ACC112 (cell line): ENCODE results near the gene KY.

Source experiments
- H2AFZ ChIP-seq: fragments of 200-600 bp; sonication (generic); one replicate; pipeline ENCODE4 v1.6.0; 2017; ENCODE audit warnings: antibody characterized with exemption, low read length; ENCODE audit not compliant: unreplicated experiment
- H3K27ac ChIP-seq: fragments of 200-600 bp; sonication (generic); 2 replicates; pipeline ENCODE4 v1.5.1; 2014; ENCODE audit warnings: low read depth, mild to moderate bottlenecking, antibody characterized with exemption, low read length, moderate library complexity
- H3K27me3 ChIP-seq: fragments of 200-600 bp; sonication (generic); 2 replicates; pipeline ENCODE4 v1.6.1; 2014; ENCODE audit warnings: mild to moderate bottlenecking, antibody characterized with exemption, low read length, moderate library complexity, mixed read lengths; ENCODE audit not compliant: insufficient read depth
- H3K36me3 ChIP-seq: fragments of 200-600 bp; sonication (generic); 2 replicates; pipeline ENCODE4 v1.6.1; 2016; ENCODE audit warnings: mild to moderate bottlenecking, antibody characterized with exemption, low read length, moderate library complexity, mixed read lengths; ENCODE audit not compliant: insufficient read depth
- H3K4me1 ChIP-seq: fragments of 200-600 bp; sonication (generic); one replicate; pipeline ENCODE4 v1.6.1; 2016; ENCODE audit warnings: low read length, mixed read lengths; ENCODE audit not compliant: insufficient read depth, unreplicated experiment, control insufficient read depth
- H3K4me3 ChIP-seq: fragments of 200-600 bp; sonication (generic); 2 replicates; pipeline ENCODE4 v1.5.1; 2014; ENCODE audit warnings: mild to moderate bottlenecking, low read depth, low read length
- H3K79me2 ChIP-seq: fragments of 200-600 bp; sonication (generic); one replicate; pipeline ENCODE4 v1.6.0; 2016; ENCODE audit warnings: low read length; ENCODE audit not compliant: control insufficient read depth, unreplicated experiment, insufficient read depth

The KY gene

GRCh38 chr3:134608023-134608770, 42.6 kb downstream of the KY start:
- Histone ChIP-seq H3K27ac (no peak overlapping the region), H3K4me1 (no peaks in the 10 kb centered on the region), H3K36me3 (no peaks in the 10 kb centered on the region), H2AFZ (no peak overlapping the region), H3K4me3 (no peak overlapping the region), H3K27me3 (no peaks in the 10 kb centered on the region), H3K79me2 (no peaks in the 10 kb centered on the region)

DNA sequence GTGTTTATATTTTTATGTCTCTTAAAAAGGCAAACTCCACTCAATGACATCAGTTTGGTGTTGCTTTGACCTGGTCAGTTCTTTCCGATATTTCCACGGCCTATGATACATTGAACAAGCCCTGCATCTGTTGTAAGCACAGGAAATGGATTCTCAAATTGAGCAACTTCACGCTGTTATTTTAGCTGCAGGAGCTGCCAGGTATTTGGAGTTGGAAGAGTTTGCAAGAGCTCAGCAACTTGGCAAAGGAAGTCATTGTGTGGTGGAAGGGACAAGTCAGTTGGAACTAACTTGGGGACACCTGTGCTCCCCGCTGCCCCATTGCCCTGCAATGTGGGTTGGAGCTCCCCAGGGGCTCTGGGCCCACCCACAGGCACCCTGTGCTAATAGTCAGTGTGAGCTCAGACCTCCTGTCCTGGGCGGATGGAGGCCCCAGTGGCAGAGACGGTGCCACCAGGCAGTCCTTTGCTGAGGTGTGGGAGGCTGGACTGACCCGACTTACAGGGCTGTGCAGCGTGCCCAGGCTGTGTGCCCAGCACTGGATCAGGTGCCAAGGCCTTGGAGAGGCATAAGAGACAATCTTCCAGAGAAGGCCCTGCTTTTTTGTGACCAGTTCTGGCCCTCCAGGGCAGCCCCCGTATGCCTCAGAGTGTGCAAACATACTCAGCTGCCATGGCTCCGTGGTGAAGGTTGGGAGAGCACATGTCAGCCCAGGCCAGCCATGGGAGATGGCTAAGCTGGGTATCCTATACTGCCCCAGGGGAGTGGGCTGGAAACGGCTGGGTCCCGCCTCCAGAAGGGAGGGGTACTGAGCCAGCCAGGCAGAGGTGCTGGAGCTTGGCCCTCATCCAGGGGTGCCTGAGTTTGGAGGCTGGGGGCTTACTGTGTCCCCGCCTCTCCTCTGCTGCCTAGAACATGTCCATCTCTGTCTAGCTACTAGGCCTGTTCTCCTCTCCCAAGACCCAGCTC, 43.5 kb downstream of the KY start:
- H3K36me3 ChIP-seq: no peaks in the 10 kb centered on the region
- no peak overlapping the region for H3K27ac ChIP-seq
- H3K4me1 ChIP-seq: no peaks in the 10 kb centered on the region
- no peaks in the 10 kb centered on the region for H3K79me2 ChIP-seq
- no peak overlapping the region for H3K4me3 ChIP-seq
- H2AFZ ChIP-seq: no peak overlapping the region
- no peaks in the 10 kb centered on the region for H3K27me3 ChIP-seq

GRCh38 chr3:134606033-134607025, 44.5 kb downstream of the KY start:
- H3K79me2 ChIP-seq: no peaks in the 10 kb centered on the region
- H3K27ac ChIP-seq: no peak overlapping the region
- no peak overlapping the region for H2AFZ ChIP-seq
- no peak overlapping the region for H3K4me3 ChIP-seq
- H3K4me1 ChIP-seq: no peaks in the 10 kb centered on the region
- H3K36me3 ChIP-seq: no peaks in the 10 kb centered on the region
- H3K27me3 ChIP-seq: no peaks in the 10 kb centered on the region

DNA sequence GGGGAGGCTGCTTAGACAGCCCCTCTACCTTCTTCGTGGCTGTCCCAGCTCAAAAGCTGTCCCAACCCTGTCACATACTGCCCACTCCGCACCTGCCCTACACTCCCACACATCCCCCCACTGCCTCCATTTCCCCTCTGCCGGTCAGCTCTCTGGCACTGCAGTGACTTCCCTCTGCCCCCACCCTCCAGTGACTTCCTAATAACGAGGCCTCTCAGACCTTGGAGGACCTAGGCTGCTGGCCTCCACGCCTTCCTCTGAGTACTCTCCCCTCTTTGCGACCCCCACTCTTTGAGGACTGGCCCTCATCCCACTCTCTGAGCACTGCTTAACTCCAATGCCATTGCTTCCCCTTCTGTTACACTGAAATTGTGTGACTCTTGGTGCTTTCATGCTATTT, 45.3 kb downstream of the KY start:
- no peak overlapping the region for H3K4me3 ChIP-seq
- H3K79me2 ChIP-seq: no peaks in the 10 kb centered on the region
- H3K27ac ChIP-seq: no peak overlapping the region
- H3K4me1 ChIP-seq: peaks cover 2% of the 10 kb centered on the region
- H3K27me3 ChIP-seq: no peaks in the 10 kb centered on the region
- H3K36me3 ChIP-seq: no peaks in the 10 kb centered on the region
- H2AFZ ChIP-seq: no peak overlapping the region

GRCh38 chr3:134603956-134604355, 46.9 kb downstream of the KY start:
- H3K4me3 ChIP-seq: no peak overlapping the region
- peaks cover 4% of the 10 kb centered on the region for H3K4me1 ChIP-seq
- H3K27me3 ChIP-seq: no peaks in the 10 kb centered on the region
- H3K27ac ChIP-seq: no peak overlapping the region
- no peaks in the 10 kb centered on the region for H3K36me3 ChIP-seq
- no peak overlapping the region for H2AFZ ChIP-seq
- no peaks in the 10 kb centered on the region for H3K79me2 ChIP-seq

DNA sequence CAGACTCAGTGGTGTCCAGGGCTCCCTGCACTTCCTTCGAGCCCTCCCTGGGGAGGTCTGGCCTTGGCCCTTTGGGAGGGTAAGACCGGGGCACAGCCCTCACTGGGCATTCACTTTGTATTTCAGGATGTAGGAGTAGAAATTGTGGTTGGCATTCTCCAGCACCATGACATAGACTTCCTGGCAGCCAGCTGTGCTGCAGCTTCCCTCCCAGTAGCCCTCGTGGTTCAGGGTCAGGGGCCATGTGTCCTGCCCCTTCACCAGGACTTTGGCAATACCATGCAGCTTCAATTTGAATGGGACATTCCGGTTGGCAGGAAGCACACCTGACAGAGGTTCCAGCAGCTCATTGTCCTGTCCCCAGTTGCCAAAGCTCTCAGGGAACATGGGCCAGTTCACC, 47.3 kb downstream of the KY start:
- H2AFZ ChIP-seq: no peak overlapping the region
- no peak overlapping the region for H3K4me3 ChIP-seq
- no peaks in the 10 kb centered on the region for H3K79me2 ChIP-seq
- H3K36me3 ChIP-seq: no peaks in the 10 kb centered on the region
- H3K4me1 ChIP-seq: peaks cover 4% of the 10 kb centered on the region
- no peak overlapping the region for H3K27ac ChIP-seq
- no peaks in the 10 kb centered on the region for H3K27me3 ChIP-seq

DNA sequence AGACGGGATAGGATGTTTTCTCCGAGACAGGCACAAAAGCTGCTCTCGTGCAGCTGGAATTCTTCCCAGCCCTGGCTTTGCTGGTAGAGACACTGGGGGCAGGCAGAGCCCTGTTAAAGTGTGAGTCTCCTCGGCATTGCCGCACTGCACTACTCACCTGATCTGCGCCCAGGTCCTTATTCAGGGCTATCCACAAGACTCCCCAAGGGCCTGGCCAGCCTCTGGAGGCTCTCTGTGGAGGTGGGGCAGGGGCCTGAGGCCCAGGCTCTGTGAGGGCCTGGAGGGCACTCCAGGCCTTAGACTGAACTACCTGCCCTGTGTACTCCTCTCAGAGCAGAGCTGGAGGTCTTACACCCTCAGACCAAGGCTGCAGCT, 48.4 kb downstream of the KY start:
- no peaks in the 10 kb centered on the region for H3K79me2 ChIP-seq
- H3K4me1 ChIP-seq: peaks cover 4% of the 10 kb centered on the region
- no peaks in the 10 kb centered on the region for H3K36me3 ChIP-seq
- H3K27me3 ChIP-seq: no peaks in the 10 kb centered on the region
- no peak overlapping the region for H2AFZ ChIP-seq
- H3K4me3 ChIP-seq: no peak overlapping the region
- H3K27ac ChIP-seq: no peak overlapping the region

GRCh38 chr3:134601539-134602439, 49.0 kb downstream of the KY start:
- Histone ChIP-seq H3K4me1 (peaks cover 4% of the 10 kb centered on the region), H3K36me3 (no peaks in the 10 kb centered on the region), H3K27me3 (no peaks in the 10 kb centered on the region), H3K4me3 (no peak overlapping the region), H2AFZ (no peak overlapping the region), H3K27ac (no peak overlapping the region), H3K79me2 (no peaks in the 10 kb centered on the region)

GRCh38 chr3:134600685-134601463, 49.9 kb downstream of the KY start:
- Histone ChIP-seq H3K4me1 (peaks cover 4% of the 10 kb centered on the region), H3K36me3 (no peaks in the 10 kb centered on the region), H3K27ac (no peak overlapping the region), H3K4me3 (peak overlapping the region; percentile 35), H2AFZ (no peak overlapping the region), H3K79me2 (no peaks in the 10 kb centered on the region), H3K27me3 (no peaks in the 10 kb centered on the region)
